HG03135 (cell line): Measurements from ENCODE around the gene FREM2.

Experiments
- ATAC-seq: cut with Tn5 transposase; IDR thresholded peaks from one replicate; pipeline ENCODE4 v1.9.1; 2021; ENCODE audit warnings: mild to moderate bottlenecking, moderate library complexity; ENCODE audit not compliant: unreplicated experiment

FREM2 gene

DNA sequence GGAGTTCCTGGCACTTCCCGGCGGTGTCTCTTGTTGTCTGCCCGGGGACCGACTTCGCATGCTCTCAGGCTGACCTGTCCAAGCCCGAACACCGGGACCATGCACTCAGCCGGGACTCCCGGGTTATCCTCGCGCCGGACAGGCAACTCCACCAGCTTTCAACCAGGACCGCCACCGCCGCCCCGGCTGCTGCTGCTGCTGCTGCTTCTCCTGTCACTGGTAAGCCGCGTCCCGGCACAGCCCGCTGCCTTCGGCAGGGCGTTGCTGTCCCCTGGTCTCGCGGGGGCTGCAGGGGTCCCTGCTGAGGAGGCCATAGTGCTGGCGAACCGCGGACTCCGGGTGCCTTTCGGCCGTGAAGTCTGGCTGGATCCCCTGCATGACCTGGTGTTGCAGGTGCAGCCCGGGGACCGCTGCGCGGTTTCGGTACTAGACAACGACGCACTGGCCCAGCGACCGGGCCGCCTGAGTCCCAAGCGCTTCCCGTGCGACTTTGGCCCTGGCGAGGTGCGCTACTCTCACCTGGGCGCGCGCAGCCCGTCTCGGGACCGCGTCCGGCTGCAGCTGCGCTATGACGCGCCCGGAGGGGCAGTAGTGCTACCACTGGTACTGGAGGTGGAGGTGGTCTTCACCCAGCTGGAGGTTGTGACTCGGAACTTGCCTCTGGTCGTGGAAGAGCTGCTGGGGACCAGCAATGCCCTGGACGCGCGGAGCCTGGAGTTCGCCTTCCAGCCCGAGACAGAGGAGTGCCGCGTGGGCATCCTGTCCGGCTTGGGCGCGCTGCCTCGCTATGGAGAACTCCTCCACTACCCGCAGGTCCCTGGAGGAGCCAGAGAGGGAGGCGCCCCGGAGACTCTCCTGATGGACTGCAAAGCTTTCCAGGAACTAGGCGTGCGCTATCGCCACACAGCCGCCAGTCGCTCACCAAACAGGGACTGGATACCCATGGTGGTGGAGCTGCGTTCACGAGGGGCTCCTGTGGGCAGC lies 661 bp downstream of the FREM2 start:
- ATAC-seq: no peak

DNA sequence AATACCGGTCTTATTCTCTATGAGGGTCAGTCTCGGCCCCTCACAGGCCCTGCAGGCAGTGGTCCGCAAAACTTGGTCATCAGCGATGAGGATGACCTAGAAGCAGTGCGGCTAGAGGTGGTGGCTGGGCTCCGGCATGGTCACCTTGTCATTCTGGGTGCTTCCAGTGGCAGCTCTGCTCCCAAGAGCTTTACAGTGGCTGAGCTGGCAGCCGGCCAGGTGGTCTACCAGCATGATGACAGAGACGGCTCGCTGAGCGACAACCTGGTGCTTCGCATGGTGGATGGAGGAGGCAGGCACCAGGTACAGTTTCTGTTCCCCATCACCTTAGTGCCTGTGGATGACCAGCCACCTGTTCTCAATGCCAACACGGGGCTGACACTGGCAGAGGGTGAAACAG lies 1.8 kb downstream of the FREM2 start:
- no peak for ATAC-seq

DNA sequence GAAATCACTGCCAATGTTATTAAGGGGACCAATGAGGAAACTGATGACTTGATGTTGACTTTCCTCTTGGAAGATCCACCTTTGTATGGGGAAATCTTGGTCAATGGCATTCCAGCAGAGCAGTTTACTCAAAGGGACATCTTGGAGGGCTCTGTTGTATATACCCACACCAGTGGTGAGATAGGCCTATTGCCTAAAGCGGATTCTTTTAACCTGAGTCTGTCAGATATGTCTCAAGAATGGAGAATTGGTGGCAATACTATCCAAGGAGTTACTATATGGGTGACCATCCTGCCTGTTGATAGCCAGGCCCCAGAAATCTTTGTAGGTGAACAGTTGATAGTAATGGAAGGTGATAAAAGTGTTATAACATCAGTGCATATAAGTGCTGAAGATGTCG lies 3.4 kb downstream of the FREM2 start:
- ATAC-seq: no peak

GRCh38 chr13:38693168-38693567 lies 6.3 kb downstream of the FREM2 start:
- no peak for ATAC-seq

GRCh38 chr13:38693641-38694040 lies 6.8 kb downstream of the FREM2 start:
- ATAC-seq: no peak

DNA sequence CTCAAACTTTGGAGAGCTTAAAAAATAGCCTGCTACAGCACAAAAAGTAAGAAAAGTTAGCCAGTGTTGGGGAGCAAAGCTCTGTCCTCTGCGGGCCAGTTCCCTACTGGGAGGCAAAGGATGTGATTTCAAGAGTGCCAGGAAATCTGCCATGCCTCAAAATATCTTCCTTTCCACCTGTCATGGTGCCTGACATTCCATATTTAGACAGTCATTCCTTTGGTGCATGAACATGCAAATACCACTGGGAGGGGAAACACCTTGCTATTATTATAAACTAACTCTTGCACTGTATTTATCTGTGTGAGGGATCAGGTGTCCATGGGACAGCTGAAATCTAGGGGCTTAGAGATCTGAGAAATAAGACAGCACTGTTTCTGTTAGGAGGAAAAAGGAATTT lies 10.3 kb downstream of the FREM2 start:
- no peak for ATAC-seq

DNA sequence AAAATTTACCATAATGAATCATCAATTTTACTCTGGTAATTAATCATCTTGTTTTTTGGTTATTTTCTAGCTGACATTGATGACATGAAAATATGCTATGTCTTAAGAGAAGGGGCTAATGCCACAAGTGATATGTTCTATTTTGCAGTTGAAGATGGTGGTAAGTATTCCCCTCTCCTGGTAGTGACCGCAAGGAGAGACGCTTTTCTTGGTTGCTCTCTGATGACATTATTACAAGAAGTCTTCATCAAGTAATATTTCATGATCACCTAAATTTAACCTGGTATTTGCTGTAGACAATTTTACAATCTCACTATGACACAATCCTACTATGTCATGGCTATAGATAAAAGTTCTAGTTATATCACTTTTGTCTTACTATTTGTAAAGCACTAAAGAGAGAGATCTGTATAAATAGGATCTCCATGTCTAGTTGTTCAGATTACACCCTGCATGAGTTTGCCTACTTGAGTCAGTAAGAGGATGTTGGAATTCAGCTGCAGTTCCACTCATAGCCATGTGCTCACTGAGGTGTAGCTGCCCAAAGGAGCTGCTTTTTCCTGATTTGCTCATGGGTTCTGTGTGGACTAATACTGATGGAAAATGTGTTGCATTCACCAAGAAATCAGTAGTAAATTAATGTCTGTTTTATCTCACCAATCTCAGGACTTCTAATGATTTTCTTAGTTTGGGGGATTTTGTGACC lies 10.9 kb downstream of the FREM2 start:
- ATAC-seq: no peak

DNA sequence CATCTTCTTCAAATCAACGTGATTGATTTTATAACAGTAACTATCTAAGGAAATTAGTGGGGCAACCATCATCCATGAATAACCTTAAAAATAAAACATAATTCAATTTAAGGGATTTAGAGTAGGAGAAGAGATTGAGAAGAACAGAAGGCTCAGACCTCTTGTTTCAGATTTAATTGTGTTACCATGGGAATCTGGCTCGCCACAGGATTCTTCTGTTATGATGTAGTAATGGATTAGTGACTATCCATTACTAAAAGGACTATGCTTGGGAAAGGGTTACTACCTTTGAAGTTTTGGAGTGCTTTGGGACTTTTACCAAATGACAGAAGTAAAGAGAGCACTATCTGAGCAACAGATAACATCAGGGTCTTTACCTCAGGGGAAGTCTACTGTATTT lies 13.2 kb downstream of the FREM2 start:
- no peak for ATAC-seq

GRCh38 chr13:38702669-38703068 lies 15.8 kb downstream of the FREM2 start:
- no peak for ATAC-seq

GRCh38 chr13:38703255-38703654 lies 16.4 kb downstream of the FREM2 start:
- ATAC-seq: no peak

GRCh38 chr13:38705365-38705764 lies 18.5 kb downstream of the FREM2 start:
- no peak for ATAC-seq

DNA sequence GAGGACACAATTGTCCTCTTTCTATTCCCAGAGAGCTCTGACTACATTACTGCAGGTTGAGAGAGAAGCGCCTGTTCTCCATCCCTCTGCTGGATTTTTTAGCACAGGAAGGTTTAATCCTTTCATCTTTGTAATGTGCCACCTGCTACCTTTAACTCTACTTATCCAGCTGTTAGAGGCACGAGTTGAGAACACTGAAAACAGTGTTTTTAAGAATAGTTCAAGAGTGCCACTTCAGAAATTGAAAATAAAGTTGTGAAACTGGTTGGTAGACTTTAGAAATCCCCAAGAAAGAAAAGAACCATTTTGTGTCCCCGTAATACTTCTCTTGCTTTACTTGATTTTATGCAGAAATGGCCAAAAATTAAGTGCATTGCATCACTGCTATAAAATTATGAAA lies 20.6 kb downstream of the FREM2 start:
- ATAC-seq: no peak

DNA sequence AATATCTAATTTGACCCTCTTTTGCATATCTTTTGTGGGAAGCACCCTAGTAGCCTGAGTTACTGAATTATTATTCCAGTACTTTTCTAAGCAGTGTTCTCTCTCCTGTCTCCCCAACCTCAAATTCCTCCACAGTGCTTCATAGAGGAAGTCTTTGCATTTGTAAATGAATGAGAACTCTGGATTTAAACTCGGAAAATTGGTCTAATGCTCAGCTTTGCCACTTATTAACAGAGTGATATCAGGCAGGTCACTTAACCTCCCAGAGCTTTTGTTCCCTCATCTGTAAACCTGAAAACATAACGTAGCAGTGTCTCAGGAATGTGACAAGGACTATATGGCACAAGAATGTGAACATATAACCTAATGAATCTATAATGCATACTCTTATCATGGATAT lies 26.2 kb downstream of the FREM2 start:
- ATAC-seq: no peak

- ATAC-seq: no peak
These were observed 31.5 kb downstream of the FREM2 start for GRCh38 chr13:38718374-38718773.

- ATAC-seq: no peak
These were observed 43.5 kb downstream of the FREM2 start for GRCh38 chr13:38730332-38730731.

GRCh38 chr13:38733146-38733545 lies 46.3 kb downstream of the FREM2 start:
- ATAC-seq: no peak

DNA sequence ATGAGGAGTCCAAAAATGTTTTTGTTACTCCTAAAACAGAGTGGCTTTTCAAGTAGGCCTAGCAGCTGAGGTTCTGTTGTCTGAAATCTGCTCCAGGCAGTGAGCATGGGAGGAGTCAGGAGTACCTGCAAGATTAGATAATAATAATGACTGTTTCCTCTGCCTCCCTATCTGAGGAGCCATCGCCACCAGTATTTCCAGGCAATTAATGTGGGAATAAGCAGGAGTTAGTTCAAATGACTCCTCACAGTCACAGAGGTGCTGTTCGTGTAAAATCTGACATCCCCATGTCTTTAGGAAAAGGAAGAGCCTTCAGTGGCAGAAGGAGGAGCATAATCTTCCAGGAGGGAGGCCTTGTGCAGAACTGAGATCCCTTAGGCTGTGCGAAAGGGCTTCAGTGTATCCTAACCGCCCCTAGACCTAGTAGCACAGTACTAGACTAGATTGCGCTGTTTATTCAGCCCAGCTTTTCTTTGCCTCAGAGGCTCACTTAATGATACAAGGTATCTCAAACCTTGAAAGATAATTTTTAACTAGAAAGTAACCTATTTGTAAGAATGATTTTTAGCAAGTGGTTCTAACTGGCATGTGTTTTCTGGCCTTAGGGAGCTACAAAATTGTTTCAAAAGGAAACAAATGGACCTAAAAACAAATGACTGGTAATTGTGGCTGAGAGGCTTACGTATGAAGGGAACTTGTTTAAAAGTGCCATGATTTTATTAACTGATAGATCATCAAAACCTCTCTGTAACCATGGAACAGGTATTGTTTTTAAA lies 49.0 kb downstream of the FREM2 start:
- no peak for ATAC-seq

DNA sequence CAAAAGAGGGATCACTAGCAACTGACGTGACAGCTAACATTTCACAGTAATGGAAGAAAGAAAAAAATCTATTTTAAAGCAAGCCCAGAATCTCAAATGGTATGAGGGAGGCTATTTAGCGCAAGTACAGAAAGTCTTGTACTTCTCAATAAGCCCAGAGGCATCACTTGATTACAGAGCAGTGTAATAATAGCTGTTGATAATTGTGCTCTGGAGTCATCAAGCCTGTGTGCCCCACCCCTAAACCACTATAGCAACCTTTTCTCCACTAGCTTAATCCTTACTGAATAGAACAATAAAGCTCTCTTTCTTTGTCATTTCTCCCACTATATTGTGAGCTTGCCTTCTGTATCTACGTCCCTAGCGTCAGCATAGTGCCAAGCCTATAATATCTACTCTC lies 56.6 kb downstream of the FREM2 start:
- ATAC-seq: no peak

DNA sequence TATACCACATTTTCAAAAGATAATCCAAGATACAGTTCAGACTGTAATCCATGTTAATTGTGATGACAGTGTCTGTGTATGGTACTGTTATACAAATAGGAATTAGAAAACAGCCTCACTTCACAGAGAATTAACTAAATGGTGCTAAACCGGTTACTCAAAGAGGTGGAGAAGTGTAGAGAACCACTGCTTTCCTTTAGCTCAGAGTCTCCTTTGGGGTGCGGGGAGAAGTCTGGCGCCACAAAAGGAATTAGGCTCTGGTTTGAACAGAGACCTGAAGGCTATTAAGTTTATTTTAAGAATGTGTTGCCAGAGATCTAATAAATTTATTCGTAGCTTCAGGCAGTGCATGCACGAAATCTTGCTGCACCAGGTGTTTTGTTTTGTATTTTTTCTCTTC lies 65.8 kb downstream of the FREM2 start:
- no peak for ATAC-seq

GRCh38 chr13:38753878-38754277 lies 67.0 kb downstream of the FREM2 start:
- no peak for ATAC-seq

- no peak for ATAC-seq
These were observed 68.9 kb downstream of the FREM2 start for GRCh38 chr13:38755793-38756192.
